ENCODE data around the gene SNRPA. TPM values are rescaled to one million over a fixed set of nuclear protein-coding genes. Genes with fewer than 3 reads are reported as not detected.
"Not testable (repeated sequence)": the region's sequence is repeated elsewhere in the genome, so short reads cannot be mapped to it uniquely, and the experiment has no call there.

The SNRPA gene
- total RNA-seq, 2 donors from 2014 or later: 43.4 to 68.0 TPM

DNA sequence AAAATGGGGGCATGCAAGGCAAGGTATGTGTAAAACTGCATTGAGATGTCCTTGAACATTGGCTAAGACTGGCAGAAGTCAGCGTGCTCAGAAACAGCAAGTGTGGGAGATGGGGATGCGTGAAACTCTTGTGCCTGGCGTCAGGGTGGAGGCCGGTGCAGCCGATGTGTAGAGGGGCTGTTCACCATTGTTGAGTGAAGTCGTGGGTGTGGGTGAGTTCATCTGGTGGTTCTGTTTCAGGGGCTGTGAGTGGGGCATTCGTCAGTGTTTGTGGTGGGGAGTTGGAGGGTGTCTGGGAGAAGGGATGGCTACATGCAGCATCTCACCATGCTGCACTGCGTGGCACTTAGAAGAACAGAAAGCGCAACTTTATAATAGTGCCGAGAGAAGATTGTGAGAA is 13.0 kb downstream of the SNRPA start:
- no peak for ATAC-seq
- intact Hi-C loops (cut with DNase I, micrococcal nuclease): no loop called here

GRCh38 chr19:40766385-40766784 is 15.4 kb downstream of the SNRPA start:
- intact Hi-C loops (cut with DNase I, micrococcal nuclease); ATAC-seq; DNase-seq: not testable (repeated sequence)

More for the DNA sequence above, 13.0 kb downstream of the SNRPA start:
- DNase-seq: no peak

DNA sequence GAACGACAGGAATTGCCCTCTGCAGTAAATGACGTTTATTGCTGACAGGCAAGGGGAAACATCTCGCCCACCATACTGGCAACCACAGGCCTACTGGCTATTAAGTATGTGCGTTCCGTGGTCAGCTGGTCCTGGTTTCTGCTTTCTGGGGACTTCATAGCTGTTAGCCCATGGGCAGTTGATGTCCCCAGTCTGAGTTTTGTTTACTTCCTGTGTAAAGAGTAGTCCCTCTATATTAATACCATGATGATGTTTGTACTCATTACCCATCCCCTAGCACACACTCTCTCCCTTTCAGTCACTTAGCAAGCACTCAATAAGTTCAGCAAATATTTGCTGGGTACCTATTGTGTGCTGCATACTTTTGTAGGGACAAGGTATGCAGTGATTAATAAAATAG is 17.9 kb downstream of the SNRPA start:
- ATAC-seq (no peak), DNase-seq (no peak)
- intact Hi-C loops (cut with DNase I, micrococcal nuclease): no loop called here

- DNase-seq; intact Hi-C loops (cut with DNase I, micrococcal nuclease): not testable (repeated sequence)
- peak; percentile 50 for ATAC-seq
Measured at GRCh38 chr19:40771101-40771862, 20.3 kb downstream of the SNRPA start.

- intact Hi-C loops (cut with DNase I, micrococcal nuclease): no loop called here
- ATAC-seq: no peak
- no peak for DNase-seq
Measured at GRCh38 chr19:40774916-40775631, 24.1 kb downstream of the SNRPA start, which contains the start of gene MIA. Gene MIA (plus strand): TSS chr19:40775521. CDS start chr19:40775543, 22 bp downstream.

- ATAC-seq (no peak), DNase-seq (no peak)
- intact Hi-C loops (cut with DNase I, micrococcal nuclease): no loop called here
Measured at GRCh38 chr19:40775632-40776022, 24.6 kb downstream of the SNRPA start.

DNA sequence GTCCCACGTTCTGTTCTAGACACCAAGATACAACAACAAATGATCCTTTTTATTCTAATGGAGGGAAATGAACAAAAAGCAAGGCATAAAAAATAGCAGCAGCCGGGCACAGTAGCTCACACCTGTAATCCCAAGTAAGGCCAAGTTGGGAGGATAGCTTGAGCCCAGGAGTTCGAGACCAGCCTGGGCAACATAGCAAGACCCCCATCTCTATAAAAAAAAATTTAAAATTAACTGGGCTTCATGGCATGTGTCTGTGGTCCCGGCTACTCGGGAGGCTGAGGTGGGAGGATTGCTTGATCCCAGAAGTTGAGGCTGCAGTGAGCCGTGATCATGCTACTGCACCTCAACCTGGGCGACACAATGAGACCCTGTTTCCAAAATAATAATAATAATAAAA is 25.4 kb downstream of the SNRPA start:
- ATAC-seq (no peak), DNase-seq (no peak)
- intact Hi-C loops (cut with DNase I, micrococcal nuclease): no loop called here

GRCh38 chr19:40776932-40777644 is 26.1 kb downstream of the SNRPA start:
- DNase-seq: peak; percentile 90 to 92
- peak; percentile 77 for ATAC-seq
- intact Hi-C loops (cut with DNase I, micrococcal nuclease): no loop called here

DNA sequence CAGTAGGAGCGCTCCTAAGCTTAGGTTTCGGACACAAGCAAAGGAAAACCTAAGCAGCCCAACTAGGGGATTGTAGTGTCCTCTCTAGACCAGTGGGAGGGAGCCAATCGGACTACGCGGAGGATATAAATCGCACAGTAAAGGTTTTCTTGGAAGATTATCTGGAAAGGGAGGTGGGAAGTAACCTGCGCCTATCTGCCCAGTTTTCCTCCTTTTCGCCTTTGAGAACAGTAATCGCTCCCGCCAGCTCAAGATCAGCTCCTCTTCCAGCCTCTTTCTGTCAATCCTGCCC is 26.6 kb downstream of the SNRPA start:
- ATAC-seq (no peak), DNase-seq (no peak)
- intact Hi-C loops (cut with DNase I, micrococcal nuclease): no loop called here

DNA sequence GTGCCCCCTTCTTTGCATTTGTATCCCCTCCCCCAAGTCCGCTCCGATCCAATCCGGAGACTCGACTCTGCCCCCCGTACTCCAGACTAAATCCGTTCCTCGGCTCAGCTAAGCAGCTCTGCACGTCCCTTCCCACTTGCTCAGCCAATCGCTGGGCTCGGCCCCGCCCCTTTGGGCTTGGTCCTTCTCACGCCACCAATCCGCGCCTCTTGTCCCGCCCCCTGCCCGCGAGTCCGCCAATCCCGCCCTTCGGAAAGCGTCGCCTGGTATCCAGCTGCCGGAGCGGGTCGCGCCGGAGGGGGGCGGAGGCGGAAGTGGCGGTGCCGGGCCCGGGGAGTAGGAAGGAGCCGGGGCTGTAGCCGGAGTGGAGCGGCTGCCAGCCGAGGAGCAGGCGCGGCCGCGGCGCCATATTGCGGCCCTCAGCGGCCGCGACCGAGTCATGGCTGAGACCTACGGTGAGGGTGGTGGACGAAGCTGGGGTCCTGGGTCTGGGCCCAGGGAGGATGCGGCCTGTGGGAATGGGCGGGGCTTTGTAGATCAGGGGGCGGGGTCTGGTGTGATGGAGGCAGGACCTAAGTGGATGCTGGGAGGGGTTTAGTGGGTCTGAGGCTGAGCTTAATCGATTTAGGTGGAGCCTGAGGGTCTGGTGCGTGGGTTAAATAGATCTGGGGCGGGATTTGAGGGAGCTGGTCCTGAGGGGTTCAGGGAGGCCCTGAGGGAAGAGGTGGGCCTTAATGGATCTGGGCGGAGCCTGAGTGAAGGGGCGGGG is 27.1 kb downstream of the SNRPA start, which contains the start of gene RAB4B:
Gene RAB4B, plus strand, starts transcription at position 311 of the 769 bp plus-strand sequence. Its CDS starts 129 bp downstream, at position 440.
- intact Hi-C loops (cut with DNase I, micrococcal nuclease): no loop called here

GRCh38 chr19:40778706-40779284 is 27.8 kb downstream of the SNRPA start:
- intact Hi-C loops (cut with DNase I, micrococcal nuclease): no loop called here
- ATAC-seq: no peak
- DNase-seq: no peak

More for the DNA sequence above, 27.1 kb downstream of the SNRPA start, which contains the start of gene RAB4B:
- ATAC-seq: peak; percentile 86
- peak; percentile 100 for DNase-seq

GRCh38 chr19:40780582-40780981 is 29.6 kb downstream of the SNRPA start:
- ATAC-seq (no peak), DNase-seq (no peak)
- intact Hi-C loops (cut with DNase I, micrococcal nuclease): no loop called here

GRCh38 chr19:40781140-40781539 is 30.1 kb downstream of the SNRPA start:
- DNase-seq: no peak
- no peak for ATAC-seq
- intact Hi-C loops (cut with DNase I, micrococcal nuclease): no loop called here

GRCh38 chr19:40783711-40784110 is 32.7 kb downstream of the SNRPA start:
- ATAC-seq: no peak
- DNase-seq: no peak
- intact Hi-C loops (cut with DNase I, micrococcal nuclease): no loop called here

DNA sequence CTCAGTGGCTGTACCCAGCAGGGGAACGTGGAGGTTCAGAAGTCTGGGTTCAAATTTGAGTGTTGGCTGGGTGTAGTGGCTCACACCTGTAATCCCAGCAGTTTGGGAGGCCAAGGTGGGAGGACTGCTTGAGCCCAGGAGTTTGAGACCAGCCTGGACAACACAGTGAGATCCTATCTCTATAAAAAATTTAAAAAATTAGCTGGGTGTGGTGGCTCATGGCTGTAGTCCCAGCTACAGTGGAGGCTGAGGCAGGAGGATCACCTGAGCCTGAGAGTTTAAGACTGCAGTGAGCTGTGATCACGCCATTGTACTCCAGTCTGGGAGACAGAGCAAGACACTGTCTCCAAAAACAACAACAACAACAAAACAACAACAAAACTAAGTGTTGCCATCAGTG is 33.1 kb downstream of the SNRPA start:
- ATAC-seq; intact Hi-C loops (cut with DNase I, micrococcal nuclease); DNase-seq: not testable (repeated sequence)

GRCh38 chr19:40785526-40785925 is 34.5 kb downstream of the SNRPA start:
- intact Hi-C loops (cut with DNase I, micrococcal nuclease): no loop called here
- ATAC-seq (no peak), DNase-seq (no peak)

GRCh38 chr19:40786060-40787037 is 35.3 kb downstream of the SNRPA start:
- intact Hi-C loops (cut with DNase I, micrococcal nuclease): no loop called here
- DNase-seq: no peak
- no peak for ATAC-seq

All from left colon (tissue), 2 donors.